Smooth muscle cell of the brain vasculature (primary cell): ENCODE data around the gene CHRM2.
"Not testable (repeated sequence)": the region's sequence is repeated elsewhere in the genome, so short reads cannot be mapped to it uniquely, and the experiment has no call there.

Experiments
- DNase-seq: peaks from one replicate; pipeline ENCODE4 v3.0.0-alpha.2; 2012; ENCODE audit warnings: low read depth, low spot score

The CHRM2 gene

DNA sequence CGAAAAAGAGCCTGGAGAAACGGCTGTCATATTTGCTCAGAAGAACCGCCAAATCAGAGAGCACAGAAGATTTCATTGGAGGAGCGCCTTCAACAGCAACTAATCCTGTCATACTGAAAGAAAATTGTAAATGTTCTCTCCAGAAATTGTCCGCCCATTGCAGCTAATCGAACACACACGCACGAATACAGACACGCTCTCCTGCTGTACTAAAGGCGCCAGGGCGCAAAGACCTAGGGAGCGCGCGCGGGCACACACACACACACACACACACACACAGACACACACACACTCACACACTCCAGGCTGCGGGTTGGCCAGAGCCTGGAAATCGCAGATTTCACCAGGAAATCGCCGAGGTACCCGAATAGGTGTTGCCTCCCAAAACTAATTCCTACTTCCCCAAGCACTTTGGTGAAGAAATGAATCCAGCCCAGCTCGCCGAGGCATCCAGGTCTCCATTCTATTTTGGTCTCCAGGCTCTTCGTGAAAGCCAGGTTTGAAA is at the start of gene CHRM2:
TSS of gene CHRM2 (plus strand) at position 157 of the 505 bp plus-strand sequence. CDS start 146,214 bp downstream, outside the sequence.
- DNase-seq: no peak

DNA sequence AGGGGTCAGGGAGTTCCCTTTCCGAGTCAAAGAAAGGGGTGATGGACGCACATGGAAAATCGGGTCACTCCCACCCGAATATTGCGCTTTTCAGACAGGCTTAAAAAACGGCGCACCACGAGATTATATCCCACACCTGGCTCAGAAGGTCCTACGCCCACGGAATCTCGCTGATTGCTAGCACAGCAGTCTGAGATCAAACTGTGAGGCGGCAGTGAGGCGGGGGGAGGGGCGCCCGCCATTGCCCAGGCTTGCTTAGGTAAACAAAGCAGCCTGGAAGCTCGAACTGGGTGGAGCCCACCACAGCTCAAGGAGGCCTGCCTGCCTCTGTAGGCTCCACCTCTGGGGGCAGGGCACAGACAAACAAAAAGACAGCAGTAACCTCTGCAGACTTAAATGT is 37.1 kb upstream of the CHRM2 start:
- not testable (repeated sequence) for DNase-seq

DNA sequence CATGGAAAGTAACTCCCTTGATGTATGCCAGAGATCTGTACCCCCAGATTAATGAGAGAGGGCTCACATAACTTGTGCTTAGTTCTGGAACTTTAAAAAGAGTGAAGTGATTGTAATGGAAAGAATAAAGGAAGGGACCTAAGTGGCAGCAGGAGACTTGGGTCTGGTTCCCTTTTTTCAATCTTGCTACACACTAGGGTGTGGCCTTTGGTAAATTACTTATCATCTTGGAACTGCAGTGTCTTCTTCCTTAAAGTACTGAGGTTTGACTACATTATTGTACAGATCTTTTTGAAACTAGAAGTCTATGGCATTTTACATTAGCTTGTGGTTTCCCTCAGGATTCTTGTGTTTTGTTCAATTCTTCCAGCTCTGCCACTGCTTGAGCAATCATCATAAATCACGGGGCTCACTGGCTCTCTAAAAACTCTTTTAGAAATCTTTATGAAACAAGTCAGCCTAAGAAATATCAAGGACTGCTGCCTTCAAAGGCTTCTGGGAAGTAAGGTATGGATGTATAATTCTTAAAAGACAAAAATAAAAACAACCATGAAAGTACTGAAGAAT is 22.5 kb upstream of the CHRM2 start:
- DNase-seq: no peak

DNA sequence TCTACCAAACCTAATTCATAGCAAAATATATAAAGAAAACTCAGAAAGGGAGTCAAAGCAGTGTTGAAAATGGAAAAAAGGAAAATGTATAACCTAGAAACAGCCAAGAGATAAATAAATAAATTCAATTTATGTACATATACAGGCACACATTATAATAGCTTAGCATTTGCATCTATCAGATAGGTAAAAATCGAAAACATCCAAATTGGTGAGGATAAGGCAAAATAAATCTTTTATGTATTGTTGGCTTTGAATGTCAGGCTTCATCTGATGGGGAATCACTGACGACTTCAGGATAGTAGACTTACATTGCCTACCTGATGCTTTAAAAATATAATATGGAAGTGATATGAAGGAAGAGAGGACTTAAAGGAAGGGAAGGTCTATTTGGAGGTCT is 20.6 kb upstream of the CHRM2 start:
- DNase-seq: no peak

DNA sequence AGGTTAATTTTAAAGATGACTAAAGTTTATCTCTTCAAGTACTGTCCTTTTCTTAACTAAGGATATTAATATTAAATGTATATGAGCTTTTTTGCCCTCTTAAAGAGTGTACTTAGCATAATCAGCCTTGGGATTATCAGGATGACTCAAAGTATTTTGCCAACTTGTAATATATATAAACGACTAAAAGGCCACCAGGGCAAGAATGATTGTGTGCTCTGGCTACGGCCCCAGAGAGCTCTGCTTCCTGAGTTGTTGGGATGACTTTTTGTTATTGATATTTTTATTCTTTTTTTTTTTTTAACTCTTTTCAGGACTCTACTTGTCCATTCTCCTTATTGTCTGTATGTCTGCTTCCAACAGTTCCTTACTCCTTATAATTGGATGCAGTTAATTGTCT is 14.8 kb upstream of the CHRM2 start:
- no peak for DNase-seq

DNA sequence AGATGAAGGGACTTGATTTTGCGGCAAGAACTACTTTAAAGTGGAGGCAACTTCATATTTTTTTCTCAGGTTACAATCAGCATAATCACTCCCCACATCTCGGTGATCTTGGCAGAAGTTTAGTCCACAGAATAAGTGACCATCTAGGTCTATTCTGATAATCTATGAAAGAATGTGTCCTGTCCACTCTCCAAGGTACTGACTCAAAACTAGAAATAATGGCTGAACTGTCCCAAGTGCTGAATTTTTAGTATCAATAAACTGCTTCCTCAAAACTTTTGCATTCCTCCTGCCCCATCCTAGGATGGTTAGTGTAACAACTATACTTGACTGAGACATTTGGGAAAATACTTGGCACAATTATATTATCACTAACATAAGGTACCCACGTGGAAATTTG is 10.9 kb upstream of the CHRM2 start:
- no peak for DNase-seq

DNA sequence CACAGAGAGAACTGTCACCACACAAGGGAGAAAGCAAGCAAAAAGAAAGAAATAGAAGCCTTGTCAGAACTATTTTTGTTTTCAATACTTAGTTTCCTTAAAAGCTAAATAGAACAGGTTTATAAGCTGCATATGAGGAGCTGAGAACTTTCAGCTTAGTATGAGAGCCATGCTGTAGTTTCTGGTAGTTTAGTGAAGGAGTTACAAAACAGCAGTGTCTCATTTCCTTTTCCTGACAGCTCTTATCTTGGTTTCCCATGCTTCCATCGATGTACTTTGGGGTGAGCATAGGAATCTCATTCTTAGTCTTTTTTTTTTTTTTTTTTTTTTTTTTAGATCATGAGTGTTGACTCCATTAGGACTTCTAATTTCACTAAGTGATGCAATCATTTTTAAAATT is 8.6 kb upstream of the CHRM2 start:
- DNase-seq: no peak

DNA sequence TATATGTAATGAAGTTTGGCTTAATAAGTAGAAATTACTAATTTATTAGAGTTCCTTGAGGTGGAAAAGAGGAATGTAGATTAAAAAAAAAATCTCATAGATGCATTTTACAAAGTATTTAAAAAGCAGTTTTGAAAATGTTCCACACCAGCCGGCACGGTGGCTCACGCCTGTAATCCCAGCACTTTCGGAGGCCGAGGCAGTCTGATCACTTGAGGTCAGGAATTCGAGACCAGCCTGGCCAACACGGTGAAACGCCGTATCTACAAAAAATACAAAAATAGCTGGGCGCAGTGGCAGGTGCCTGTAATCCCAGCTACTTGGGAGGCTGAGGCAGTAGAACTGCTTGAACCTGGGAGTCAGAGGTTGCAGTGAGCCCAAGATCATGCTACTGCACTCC is 3.2 kb upstream of the CHRM2 start:
- no peak for DNase-seq

DNA sequence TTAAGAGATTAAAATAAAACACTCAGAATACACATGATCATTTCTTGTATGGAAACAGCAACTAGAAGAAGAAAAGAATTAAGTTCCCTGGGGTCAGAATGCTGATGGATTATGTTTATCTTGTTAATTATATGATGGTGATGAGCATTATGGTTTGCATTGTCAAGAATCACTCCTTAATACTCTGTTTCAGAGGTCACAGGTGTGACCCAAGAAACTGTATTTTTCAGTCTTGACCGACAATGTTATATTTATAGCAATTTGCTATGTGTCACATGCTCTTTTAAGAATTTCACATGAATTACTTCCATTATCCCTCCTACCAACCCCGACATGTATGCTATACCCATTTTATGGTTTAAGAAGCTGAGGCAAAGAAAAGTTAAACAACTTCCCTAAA is 2.7 kb upstream of the CHRM2 start:
- no peak for DNase-seq

DNA sequence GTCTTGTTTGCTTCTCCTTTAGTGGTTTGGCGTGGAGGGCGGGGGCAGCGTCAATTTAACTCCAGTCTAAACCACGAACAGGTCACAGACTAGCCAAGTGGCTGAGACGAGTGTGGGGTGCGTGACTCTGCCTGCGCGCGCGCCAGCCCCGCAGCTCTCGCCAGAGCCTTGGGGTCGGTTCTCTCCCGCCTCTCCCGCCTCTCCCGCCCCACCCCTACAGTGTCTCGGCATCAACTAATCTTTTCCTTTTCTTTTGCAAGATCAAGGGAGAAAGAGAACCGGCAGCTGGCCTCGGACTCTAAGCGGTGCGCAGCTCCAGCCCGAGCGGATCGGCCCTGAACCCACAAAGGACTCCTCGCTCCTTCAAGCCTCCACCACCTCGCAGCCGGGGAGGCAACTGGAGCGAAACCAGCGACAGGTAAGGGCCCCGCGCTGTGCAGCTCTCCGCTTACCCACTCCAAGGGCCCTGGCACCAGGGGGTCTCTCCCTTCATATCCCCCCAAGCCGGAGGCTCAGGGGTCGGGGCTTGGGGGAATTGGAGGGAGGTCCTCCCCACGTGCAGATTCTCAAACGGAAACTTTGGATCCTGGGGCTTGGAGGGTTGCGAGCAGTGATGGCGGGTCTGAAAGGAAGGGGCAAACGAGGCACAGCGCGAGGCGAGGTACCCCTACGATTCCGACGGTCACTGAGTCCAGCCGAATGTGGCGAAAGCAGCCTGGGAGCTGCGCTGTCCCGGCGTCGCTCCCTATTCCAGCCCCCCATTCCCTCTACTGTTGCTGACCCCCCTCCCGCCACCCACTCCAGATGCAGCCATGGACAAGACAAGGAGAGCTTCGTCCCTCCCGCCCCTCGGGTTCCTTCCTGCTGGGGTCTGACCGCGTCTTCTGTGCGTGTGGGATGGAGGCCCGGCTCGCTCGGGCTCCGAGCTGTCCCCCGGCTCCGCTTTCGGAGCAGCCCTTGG is 829 bp downstream of the CHRM2 start:
- no peak for DNase-seq

DNA sequence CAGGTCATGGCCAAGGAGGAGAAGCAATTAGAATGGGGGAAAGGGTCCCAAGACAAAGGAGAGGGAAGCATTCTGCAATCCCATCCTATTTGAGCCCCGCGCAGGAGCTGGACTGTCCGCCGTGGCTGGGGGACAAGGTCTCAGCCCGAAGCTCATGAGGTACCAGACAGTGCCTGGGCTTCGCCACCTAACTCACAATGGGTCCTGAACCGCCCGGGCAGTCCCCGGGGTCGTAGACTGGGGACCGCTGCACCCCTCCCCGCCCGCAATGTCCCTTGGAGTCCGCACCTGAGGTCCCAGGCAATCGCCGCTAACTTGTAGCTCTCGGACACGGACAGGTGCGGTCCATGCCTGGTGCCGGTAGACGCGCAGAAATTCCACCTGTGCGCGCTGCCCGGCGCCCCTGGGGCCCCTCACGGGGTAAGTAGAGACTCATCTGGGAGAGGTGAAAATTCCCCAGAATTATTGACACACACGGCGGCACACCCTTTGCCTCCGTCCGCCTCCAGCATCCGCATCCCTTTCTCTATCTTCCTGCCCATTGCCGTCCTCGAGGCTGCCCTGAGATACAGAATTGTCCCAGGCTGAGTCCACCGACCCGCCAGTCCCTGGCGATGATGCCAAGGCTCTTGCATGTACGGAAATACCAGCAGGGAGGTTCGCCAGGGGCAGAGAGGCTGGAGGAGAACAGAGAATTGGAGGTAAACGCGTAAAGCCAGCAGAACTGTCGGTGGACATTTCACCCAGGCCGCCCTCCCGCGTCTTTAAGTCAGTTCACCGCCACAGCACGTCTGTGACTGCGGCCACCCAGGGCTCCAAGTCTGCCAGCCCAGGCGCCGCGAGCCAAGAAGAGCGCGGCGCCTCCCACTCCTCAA is 1.8 kb downstream of the CHRM2 start:
- no peak for DNase-seq

DNA sequence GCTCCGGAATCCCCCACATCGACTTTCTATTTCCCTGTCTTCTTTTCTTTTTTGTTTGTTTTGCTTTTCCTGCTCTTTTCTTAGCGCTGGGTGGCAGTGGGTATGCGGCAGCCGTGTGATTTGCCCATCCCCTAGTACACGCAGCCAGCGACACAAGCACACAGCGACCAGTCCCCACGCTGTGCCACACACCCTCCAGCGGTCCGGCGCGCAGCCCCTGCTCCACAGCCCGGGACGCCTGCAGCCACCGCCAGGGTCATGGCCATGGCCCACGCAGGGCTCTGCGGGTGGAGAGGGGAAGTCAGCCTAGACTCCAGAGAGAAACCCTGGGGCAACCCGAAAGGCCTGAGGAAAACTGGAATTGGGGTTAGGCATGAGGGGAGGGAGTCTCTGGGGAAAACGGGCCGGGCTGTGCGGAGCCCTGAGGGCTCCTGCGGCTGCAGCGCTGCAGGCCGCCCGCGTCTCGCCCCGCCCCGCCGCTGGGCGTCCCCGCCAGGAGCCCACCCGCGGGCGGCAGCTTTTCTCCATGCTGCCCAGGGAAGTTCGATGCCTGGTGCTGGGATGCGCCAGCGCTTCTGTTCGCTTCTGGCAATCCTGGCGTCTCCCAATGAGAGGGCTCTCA is 2.5 kb downstream of the CHRM2 start:
- DNase-seq: no peak

DNA sequence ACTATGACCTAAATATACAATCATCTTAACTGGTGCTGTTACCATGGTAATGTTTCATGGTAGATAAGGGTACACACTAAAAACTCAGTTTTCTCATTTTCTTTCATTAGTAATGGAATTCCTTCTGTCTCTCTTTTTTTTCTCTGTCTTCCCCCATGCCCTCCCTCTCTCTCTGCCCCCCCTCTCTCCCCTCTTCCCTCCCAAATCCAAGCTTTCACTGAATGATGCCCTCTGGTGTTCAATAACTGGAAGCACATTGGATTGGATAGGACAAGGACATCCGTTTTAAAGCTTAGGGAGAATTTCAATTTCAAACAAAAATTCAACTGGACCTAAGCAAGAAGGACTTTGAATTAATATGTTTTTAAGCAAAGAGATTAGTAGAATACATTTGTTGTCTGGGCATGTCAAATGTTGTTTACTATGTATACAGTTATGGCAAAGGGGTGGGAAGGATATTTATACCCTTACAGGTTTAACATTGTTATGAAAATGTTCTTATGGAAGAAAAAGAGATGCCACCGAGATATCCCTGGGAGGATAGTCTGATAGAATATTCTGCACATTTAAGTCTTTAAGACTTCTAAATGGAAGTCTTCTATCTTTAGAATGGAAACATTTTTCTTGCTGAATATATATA is 6.1 kb downstream of the CHRM2 start:
- DNase-seq: no peak

DNA sequence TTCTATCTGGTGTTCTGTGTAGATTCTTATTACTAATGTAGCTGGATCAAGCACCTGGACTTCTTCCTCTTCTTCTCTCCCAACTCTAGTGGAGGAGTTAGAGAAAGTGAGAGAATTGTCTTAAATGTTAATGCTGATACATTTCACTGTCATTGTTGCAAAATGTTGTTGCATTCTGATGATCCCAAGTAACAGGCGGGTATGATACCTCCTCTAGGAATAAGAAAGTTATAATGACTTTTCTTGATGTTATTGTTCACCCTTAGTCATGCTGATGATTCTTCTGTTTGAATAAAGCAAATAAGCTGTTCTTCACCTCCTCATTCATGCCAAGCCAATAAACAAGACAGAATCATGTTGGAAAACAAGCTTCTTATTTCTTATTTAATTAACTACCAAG is 9.1 kb downstream of the CHRM2 start:
- no peak for DNase-seq

DNA sequence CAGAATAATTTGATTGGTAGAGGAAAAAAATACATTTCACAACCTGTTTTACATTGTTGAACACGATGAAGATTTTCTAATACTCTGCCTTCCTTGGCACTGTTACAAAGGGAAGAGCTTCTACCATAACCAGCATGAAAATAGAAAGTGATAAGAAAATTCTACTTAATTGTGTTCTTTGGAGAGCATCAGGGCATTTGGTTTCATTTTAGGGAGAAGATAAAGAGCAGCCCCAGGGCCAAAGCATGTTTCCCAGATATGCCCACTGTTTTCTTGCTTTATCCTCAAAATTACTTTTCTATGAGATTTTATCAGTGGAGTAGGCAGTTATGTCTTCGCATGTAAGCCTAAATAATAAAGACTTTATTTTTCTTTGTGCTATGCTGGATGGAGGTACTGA is 9.5 kb downstream of the CHRM2 start:
- DNase-seq: no peak

DNA sequence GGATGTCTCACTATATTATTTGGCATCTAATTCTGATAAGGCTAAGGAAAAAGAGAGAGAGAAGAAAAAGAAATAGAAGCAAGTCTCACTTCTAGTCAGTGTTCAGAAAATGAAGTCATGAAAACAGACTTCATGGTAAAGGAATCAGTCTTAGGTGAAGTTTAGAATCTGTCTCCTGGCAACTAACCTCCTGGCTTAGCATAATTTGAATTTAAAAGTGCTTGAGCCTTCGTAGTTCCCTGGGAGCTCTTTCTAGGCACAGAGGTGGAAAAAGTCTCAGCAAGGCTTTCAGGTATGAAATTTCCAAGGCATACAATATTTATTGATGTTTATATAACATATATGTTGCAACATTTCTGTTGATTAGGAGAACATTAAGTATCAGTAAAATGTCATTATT is 10.4 kb downstream of the CHRM2 start:
- no peak for DNase-seq

DNA sequence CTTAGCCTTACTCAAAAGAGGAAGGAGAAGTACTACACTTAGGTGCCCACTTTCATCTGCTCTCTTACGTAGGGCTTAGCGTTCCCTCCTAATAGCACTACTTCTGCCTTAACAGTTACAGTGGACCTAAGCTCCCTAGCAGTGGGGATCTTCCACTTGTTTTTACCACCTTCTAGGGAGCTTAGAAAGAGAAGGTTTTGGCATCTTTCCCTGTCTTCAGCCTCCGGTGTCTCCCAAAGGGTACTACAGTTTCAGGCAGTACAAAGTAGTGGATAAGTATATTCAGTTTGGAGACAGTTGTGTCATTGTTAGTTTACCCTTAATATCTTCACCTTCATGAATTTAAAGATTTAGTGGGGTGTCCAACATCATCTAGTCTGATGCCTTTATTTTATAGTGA is 14.6 kb downstream of the CHRM2 start:
- no peak for DNase-seq

DNA sequence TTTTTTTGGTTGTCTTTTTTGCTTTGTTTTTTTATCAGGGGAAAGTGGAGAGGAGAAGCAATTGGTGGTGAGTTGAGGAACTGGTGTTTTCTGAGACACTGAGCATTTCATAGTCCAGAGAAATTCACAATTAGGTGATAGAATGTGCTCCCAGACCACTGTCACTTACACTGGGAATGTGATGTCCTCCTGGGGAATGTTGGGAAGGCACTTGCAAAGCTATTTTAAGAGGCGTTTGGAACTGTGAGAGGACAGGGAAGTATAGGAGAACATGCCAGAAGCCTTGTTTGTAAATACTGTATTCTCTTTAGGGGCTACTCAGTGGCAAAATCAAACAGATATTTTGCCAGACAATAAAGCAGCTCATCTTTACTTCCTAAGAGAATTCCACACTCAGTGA is 16.0 kb downstream of the CHRM2 start:
- DNase-seq: no peak

DNA sequence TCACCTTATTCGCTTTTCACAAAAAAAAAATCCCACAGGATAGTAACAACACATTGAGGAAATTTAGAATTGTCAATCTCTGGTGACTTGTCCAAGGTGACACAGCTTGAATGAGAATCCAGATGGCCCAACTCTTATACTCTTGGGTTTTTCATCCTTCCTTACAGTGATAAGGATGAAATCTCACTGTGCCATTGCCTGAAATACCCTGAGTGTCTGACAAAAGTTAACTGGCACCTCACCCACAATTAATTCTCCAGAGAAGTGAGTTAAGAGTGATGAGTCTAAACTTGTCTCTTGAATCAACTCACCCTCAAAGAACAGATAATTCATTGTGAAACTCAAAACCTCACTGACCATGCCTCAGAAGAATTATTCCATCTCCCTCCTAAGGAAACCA is 18.9 kb downstream of the CHRM2 start:
- no peak for DNase-seq

DNA sequence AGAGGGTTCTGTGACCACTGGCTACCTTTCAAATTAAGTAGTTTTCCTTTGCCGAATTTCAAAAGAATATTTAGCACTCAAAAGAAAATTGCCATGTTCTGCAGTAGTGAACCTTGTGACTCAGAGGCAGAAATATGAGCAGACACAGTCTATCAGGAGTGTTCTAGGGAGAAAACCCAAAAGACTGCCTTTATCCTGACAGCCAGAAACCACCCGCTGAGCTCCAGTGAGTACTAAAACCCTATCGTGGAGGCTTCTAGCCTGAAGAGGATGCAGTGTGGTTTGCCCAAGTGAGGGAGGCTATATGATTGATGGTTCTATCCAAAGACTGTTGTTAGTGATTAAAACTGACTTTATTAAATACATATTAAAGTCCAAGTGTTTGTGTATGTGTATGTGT is 21.9 kb downstream of the CHRM2 start:
- no peak for DNase-seq

DNA sequence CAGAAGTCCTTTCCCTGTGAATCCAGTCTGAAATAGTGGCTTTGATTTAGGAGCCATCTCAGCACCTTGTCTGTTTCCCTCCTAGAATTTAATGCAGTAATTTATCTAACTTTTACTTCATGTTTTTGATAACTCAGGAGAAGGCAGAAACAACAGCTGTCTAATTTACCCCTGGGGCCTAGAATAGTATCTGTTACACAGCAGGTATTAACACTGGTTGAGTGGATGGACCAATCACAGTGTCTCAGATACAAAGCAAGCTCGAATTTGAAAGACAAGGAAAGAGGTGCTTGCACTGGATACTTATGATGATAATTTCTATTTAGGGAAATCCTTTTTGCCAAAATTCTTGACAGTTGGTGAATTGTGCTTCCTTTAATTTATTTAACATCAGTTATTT is 23.4 kb downstream of the CHRM2 start:
- no peak for DNase-seq
